Spleen (tissue), 11 donors: ENCODE data around the gene IL18R1. TPM values are rescaled to one million over a fixed set of nuclear protein-coding genes. Genes with fewer than 3 reads are reported as not detected.

Experiments used
- DNase-seq: peaks from one replicate; pipeline ENCODE4 v3.0.0-alpha.2; 2020
- H3K27ac ChIP-seq, 8 donors: fragments of 200-600 bp; sonication (generic) in 7 of 8; 1 replicate in 4 of 8; 2 replicates in 4 of 8; pipeline versions ENCODE4 v1.5.0 to v1.8.0; 2016 to 2021; ENCODE audit warnings: inconsistent platforms in 4 of 8, mild to moderate bottlenecking in 4 of 8, moderate library complexity in 1 of 8
- H3K27me3 ChIP-seq, 7 donors: fragments of 200-600 bp; sonication (generic) in 6 of 7; replicated peaks in 1 of 7; 1 replicate in 4 of 7; 2 replicates in 3 of 7; pipeline versions ENCODE4 v1.5.0 to v1.8.0; 2016 to 2021; ENCODE audit warnings: inconsistent platforms in 3 of 7, mild to moderate bottlenecking in 1 of 7
- H3K36me3 ChIP-seq, 6 donors: fragments of 200-600 bp; sonication (generic) in 5 of 6; 1 replicate in 4 of 6; 2 replicates in 2 of 6; pipeline versions ENCODE4 v1.5.0 to v1.8.0; 2016 to 2021; ENCODE audit warnings: inconsistent platforms in 2 of 6
- H3K4me1 ChIP-seq, 6 donors: fragments of 200-600 bp; sonication (generic) in 5 of 6; 1 replicate in 3 of 6; 2 replicates in 3 of 6; pipeline versions ENCODE4 v1.5.0 to v1.8.0; 2016 to 2021; ENCODE audit warnings: inconsistent platforms in 3 of 6
- H3K4me3 ChIP-seq, 8 donors: fragments of 200-600 bp; sonication (generic) in 7 of 8; 1 replicate in 4 of 8; 2 replicates in 4 of 8; pipeline versions ENCODE4 v1.5.0 to v1.8.0; 2016 to 2021; ENCODE audit warnings: inconsistent platforms in 4 of 8, mild to moderate bottlenecking in 4 of 8, moderate library complexity in 2 of 8
- H3K9me3 ChIP-seq, 8 donors: fragments of 200-600 bp; sonication (generic) in 7 of 8; 1 replicate in 4 of 8; 2 replicates in 4 of 8; pipeline versions ENCODE4 v1.5.0 to v1.8.0; 2016 to 2021; ENCODE audit warnings: inconsistent platforms in 4 of 8
- CTCF ChIP-seq, 11 experiments: fragments of 200-600 bp in 7 of 11; fragments of 450-650 bp in 4 of 11; sonication (generic) in 4 of 11; IDR thresholded peaks in 8 of 11; conservative IDR thresholded peaks in 3 of 11; 1 replicate in 7 of 11; 2 replicates in 4 of 11; pipeline versions ENCODE4 v1.4.0 to v1.8.0; 2016 to 2021; ENCODE audit warnings: antibody characterized with exemption in 11 of 11, inconsistent platforms in 4 of 11, mild to moderate bottlenecking in 1 of 11
- POLR2A ChIP-seq, 3 donors: fragments of 450-650 bp; IDR thresholded peaks; one replicate each; pipeline ENCODE4 v1.5.1; 2017; ENCODE audit warnings: antibody characterized with exemption in 3 of 3, mild to moderate bottlenecking in 1 of 3
- POLR2AphosphoS5 ChIP-seq, 3 donors: sonication (generic); formaldehyde crosslinking; IDR thresholded peaks; one replicate each; pipeline ENCODE4 v1.5.1; 2017; ENCODE audit warnings: antibody characterized with exemption in 3 of 3
- WGBS, 5 donors: extraction: QIAGEN DNeasy Blood & Tissue Kit in 3 of 5; methylation state at CpG; one replicate each; pipeline versions ENCODE4 v1.1.5 to v1.1.7; 2013 to 2018; 5-methylcytosine and 5-hydroxymethylcytosine counted together
- intact Hi-C: fragments of 100-400 bp; cut with DNase I; formaldehyde crosslinking; loops from one replicate; pipeline ENCODE4 v1.15.0; 2023; ENCODE audit warnings: low total_unique reads
- polyA plus RNA-seq, 3 donors: library from polyadenylated mRNA; stranded (reverse); fragments of 200-250 nt; gene quantifications; one replicate each; pipeline ENCODE4 v1.2.1, GENCODE V29; 2013
- total RNA-seq, 7 donors: library from RNA; depleted of rRNA in 3 of 7; stranded (reverse); fragments of >200 nt in 3 of 7; fragmentation: NEBNext Ultra II Directional in 4 of 7; extraction: Animal tissue kit (Norgen Biotek cat#: 25700) in 4 of 7; gene quantifications; one replicate each; pipeline versions ENCODE4 v1.1.0 to v1.2.1, GENCODE V29; 2016 to 2021
- donor health status: healthy with polysubstance abuse.
- donor health status: DM: no; HTN: no; CAD: no; lungs with moderate emphysema.
- donor health status: DM: no; HTN: no; CAD: no.
- donor health status: Bipolar disorder and iron deficiency.
- donor health status: healthy.
- donor health status: DM: no; HTN: no; CAD: no.
- donor health status: DM: yes; HTN: yes; CAD: no.

Gene IL18R1
- total and polyA plus RNA-seq, 10 donors: 2.2 to 97.6 (median 21.5) TPM

- intact Hi-C loops: no loop called here
- Histone ChIP-seq H3K36me3 (no peaks in the 10 kb centered on the region), H3K9me3 (peaks cover 0 to 16% (median 0%) of the 10 kb centered on the region in 8 donors), H3K27ac (no peak overlapping the region), H3K27me3 (peaks cover 0 to 7% (median 0%) of the 10 kb centered on the region in 7 donors), H3K4me3 (no peak overlapping the region), H3K4me1 (peaks cover 0 to 2% (median 0%) of the 10 kb centered on the region in 6 donors)
- no peak for DNase-seq
- TF ChIP-seq CTCF (IDR thresholded peaks at IDR 0.05 in 8 of 11, conservative IDR thresholded peaks at IDR 0.05 in 3 of 11) (no peak), POLR2AphosphoS5 (IDR thresholded peaks at IDR 0.05) (no peak), POLR2A (IDR thresholded peaks at IDR 0.05) (no peak)
- 68 to 85% (median 79%) methylated on average over 5 of the region's 5 CpGs for WGBS, 5 donors
Observed at GRCh38 chr2:102331311-102331980, 24.1 kb upstream of the IL18R1 start.

GRCh38 chr2:102334486-102334885, 21.1 kb upstream of the IL18R1 start:
- TF ChIP-seq POLR2A (IDR thresholded peaks at IDR 0.05) (no peak), CTCF (IDR thresholded peaks at IDR 0.05 in 8 of 11, conservative IDR thresholded peaks at IDR 0.05 in 3 of 11) (no peak), POLR2AphosphoS5 (IDR thresholded peaks at IDR 0.05) (no peak)
- Histone ChIP-seq H3K27me3 (peaks cover 0 to 7% (median 0%) of the 10 kb centered on the region in 7 donors), H3K9me3 (peaks cover 0 to 10% (median 0%) of the 10 kb centered on the region in 8 donors), H3K4me1 (peaks cover 0 to 14% (median 2%) of the 10 kb centered on the region in 6 donors), H3K4me3 (no peak overlapping the region), H3K36me3 (no peaks in the 10 kb centered on the region), H3K27ac (no peak overlapping the region)
- no peak for DNase-seq
- 88 to 98% (median 94%) methylated on average over 1 of the region's 1 CpG for WGBS, 5 donors
- intact Hi-C loops: no loop called here

- intact Hi-C loops: no loop called here
- no peak overlapping the region for H3K27ac ChIP-seq
- WGBS, 5 donors: 35 to 56% (median 44%) methylated on average over 8 of the region's 8 CpGs
Observed at GRCh38 chr2:102335871-102336366, 19.7 kb upstream of the IL18R1 start.

More at GRCh38 chr2:102335871-102336366, 19.7 kb upstream of the IL18R1 start:
- no peak for DNase-seq
- H3K4me1 ChIP-seq: peaks cover 0 to 14% (median 2%) of the 10 kb centered on the region in 6 donors
- peaks cover 0 to 7% (median 0%) of the 10 kb centered on the region in 7 donors for H3K27me3 ChIP-seq
- H3K4me3 ChIP-seq: no peak overlapping the region
- no peak for TF ChIP-seq CTCF (IDR thresholded peaks at IDR 0.05 in 8 of 11, conservative IDR thresholded peaks at IDR 0.05 in 3 of 11)
- no peak for TF ChIP-seq POLR2AphosphoS5 (IDR thresholded peaks at IDR 0.05)
- TF ChIP-seq POLR2A (IDR thresholded peaks at IDR 0.05): no peak
- H3K36me3 ChIP-seq: no peaks in the 10 kb centered on the region
- peaks cover 0 to 2% (median 0%) of the 10 kb centered on the region in 8 donors for H3K9me3 ChIP-seq
